Breast epithelium (tissue), 4 donors: ENCODE data around the gene LTBP2. TPM values are rescaled to one million over a fixed set of nuclear protein-coding genes. Genes with fewer than 3 reads are reported as not detected.

ENCODE experiments used
- DNase-seq, 2 donors: peaks; one replicate each; pipeline ENCODE4 v3.0.0-alpha.2; 2019; ENCODE audit warnings: low spot score in 2 of 2
- H3K27ac ChIP-seq, 2 donors: fragments of 200-600 bp; sonication (generic) in 1 of 2; one replicate each; pipeline ENCODE4 v1.5.1; 2016 to 2019; ENCODE audit warnings: mild to moderate bottlenecking in 1 of 2
- H3K27me3 ChIP-seq, 2 donors: fragments of 200-600 bp; sonication (generic) in 1 of 2; one replicate each; pipeline versions ENCODE4 v1.5.1 to v1.6.0; 2017 to 2019; ENCODE audit warnings: control low read depth in 1 of 2, mild to moderate bottlenecking in 1 of 2
- H3K36me3 ChIP-seq: fragments of 200-600 bp; one replicate; pipeline ENCODE4 v1.5.1; 2019
- H3K4me1 ChIP-seq, 2 donors: fragments of 200-600 bp; sonication (generic); one replicate each; pipeline ENCODE4 v1.5.1; 2016 to 2019; ENCODE audit warnings: control low read depth in 1 of 2
- H3K4me3 ChIP-seq, 3 donors: fragments of 200-600 bp; sonication (generic); 1 replicate in 2 of 3; 2 replicates in 1 of 3; pipeline ENCODE4 v1.5.1; 2016 to 2019; ENCODE audit warnings: mild to moderate bottlenecking in 3 of 3, moderate library complexity in 2 of 3
- H3K9me3 ChIP-seq, 2 donors: fragments of 200-600 bp; sonication (generic) in 1 of 2; one replicate each; pipeline ENCODE4 v1.5.1; 2016 to 2019; ENCODE audit warnings: control low read depth in 1 of 2
- CTCF ChIP-seq, 3 donors: fragments of 450-650 bp; IDR thresholded peaks; one replicate each; pipeline ENCODE4 v1.5.1; 2016 to 2017; ENCODE audit warnings: antibody characterized with exemption in 3 of 3, mild to moderate bottlenecking in 3 of 3, moderate library complexity in 3 of 3
- POLR2A ChIP-seq: fragments of 450-650 bp; IDR thresholded peaks from one replicate; pipeline ENCODE4 v1.6.1; 2016; ENCODE audit warnings: antibody characterized with exemption, mild to moderate bottlenecking, moderate library complexity
- POLR2AphosphoS5 ChIP-seq, 3 donors: sonication (generic); formaldehyde crosslinking; IDR thresholded peaks; one replicate each; pipeline ENCODE4 v1.6.1; 2017; ENCODE audit warnings: antibody characterized with exemption in 3 of 3
- intact Hi-C: fragments of 100-400 bp; cut with DNase I; formaldehyde crosslinking; loops from one replicate; pipeline ENCODE4 v1.15.1; 2023; ENCODE audit warnings: low total_unique reads
- total RNA-seq, 3 donors: library from RNA; depleted of rRNA; stranded (reverse); fragments of >200 nt; gene quantifications; one replicate each; pipeline ENCODE4 v1.1.0, GENCODE V29; 2016

The LTBP2 gene
- total RNA-seq, 3 donors from 2014 or later, result 34.7 to 91.1 (median 79.0) TPM

- TF ChIP-seq POLR2A, result no peak
- peak in 2 of 3 donors; percentile 10 to 15 for TF ChIP-seq CTCF (IDR thresholded peaks at IDR 0.05)
- TF ChIP-seq POLR2AphosphoS5 (IDR thresholded peaks at IDR 0.05), result no peak
- peaks cover 7 to 9% of the 10 kb centered on the region in 2 donors for H3K4me1 ChIP-seq
- H3K27me3 ChIP-seq, result no peaks in the 10 kb centered on the region
- peak overlapping the region in 1 of 2 donors; percentile 43 for H3K27ac ChIP-seq
- H3K9me3 ChIP-seq, result no peaks in the 10 kb centered on the region
- no peak for DNase-seq
- intact Hi-C loops, result no loop called here
- no peaks in the 10 kb centered on the region for H3K36me3 ChIP-seq
- no peak overlapping the region for H3K4me3 ChIP-seq
Measured at GRCh38 chr14:74549588-74549987, 62.4 kb downstream of the LTBP2 start.

- Histone ChIP-seq H3K4me3 (no peak overlapping the region), H3K27me3 (no peaks in the 10 kb centered on the region), H3K4me1 (peaks cover 7 to 9% of the 10 kb centered on the region in 2 donors), H3K9me3 (no peaks in the 10 kb centered on the region), H3K36me3 (no peaks in the 10 kb centered on the region), H3K27ac (no peak overlapping the region)
- TF ChIP-seq POLR2A (no peak), POLR2AphosphoS5 (IDR thresholded peaks at IDR 0.05) (no peak), CTCF (IDR thresholded peaks at IDR 0.05) (no peak)
- DNase-seq, result no peak
- intact Hi-C loops, result no loop called here
Measured at GRCh38 chr14:74548881-74549280, 63.2 kb downstream of the LTBP2 start.

- Histone ChIP-seq H3K36me3 (no peaks in the 10 kb centered on the region), H3K4me3 (no peak overlapping the region), H3K9me3 (no peaks in the 10 kb centered on the region), H3K27me3 (no peaks in the 10 kb centered on the region), H3K4me1 (peaks cover 4 to 7% of the 10 kb centered on the region in 2 donors), H3K27ac (no peak overlapping the region)
- no peak for DNase-seq
- intact Hi-C loops, result no loop called here
- TF ChIP-seq POLR2A, result no peak
- TF ChIP-seq CTCF (IDR thresholded peaks at IDR 0.05), result no peak
- TF ChIP-seq POLR2AphosphoS5 (IDR thresholded peaks at IDR 0.05), result no peak
Measured at GRCh38 chr14:74547331-74547927, 64.6 kb downstream of the LTBP2 start.

- no peaks in the 10 kb centered on the region for H3K4me1 ChIP-seq
- DNase-seq, result no peak
- TF ChIP-seq POLR2A (no peak), CTCF (IDR thresholded peaks at IDR 0.05) (no peak), POLR2AphosphoS5 (IDR thresholded peaks at IDR 0.05) (no peak)
- no peak overlapping the region for H3K4me3 ChIP-seq
- intact Hi-C loops, result no loop called here
- H3K27me3 ChIP-seq, result no peaks in the 10 kb centered on the region
- no peaks in the 10 kb centered on the region for H3K36me3 ChIP-seq
- no peaks in the 10 kb centered on the region for H3K9me3 ChIP-seq
- H3K27ac ChIP-seq, result no peak overlapping the region
Measured at GRCh38 chr14:74546416-74546815, 65.6 kb downstream of the LTBP2 start.

GRCh38 chr14:74545386-74545785 lies 66.7 kb downstream of the LTBP2 start:
- no peak for TF ChIP-seq POLR2A
- no peak for TF ChIP-seq CTCF (IDR thresholded peaks at IDR 0.05)
- TF ChIP-seq POLR2AphosphoS5 (IDR thresholded peaks at IDR 0.05), result no peak
- DNase-seq, result no peak
- Histone ChIP-seq H3K27me3 (no peaks in the 10 kb centered on the region), H3K4me1 (no peaks in the 10 kb centered on the region), H3K9me3 (no peaks in the 10 kb centered on the region), H3K36me3 (no peaks in the 10 kb centered on the region), H3K27ac (no peak overlapping the region), H3K4me3 (no peak overlapping the region)
- intact Hi-C loops, result no loop called here
